Activated CD8-positive, alpha-beta memory T cell treated with anti-CD3 and anti-CD28 coated beads, Interleukin-2, amount 10 ng/mL, durations not matched to agents 7 days and 5 days (primary cell): ENCODE data around the gene TRIM14. TPM values are rescaled to one million over a fixed set of nuclear protein-coding genes. Genes with fewer than 3 reads are reported as not detected.

Experiments used
- ATAC-seq: fragments of 150-1000 bp; cut with Tn5 transposase; one replicate; pipeline ENCODE4 v1.10.0; 2021; ENCODE audit warnings: moderate library complexity
- CTCF ChIA-PET: fragments of 350-600 bp; sonication (Branson Sonifier 250); formaldehyde crosslinking; loops from one replicate; lab custom pipeline; 2021; ENCODE audit warnings: antibody characterized with exemption; lab: Charles Lee
- DNase-seq: peaks from one replicate; pipeline ENCODE4 v3.0.0-alpha.2; 2020
- H3K27ac Mint-ChIP-seq: one replicate; pipeline ENCODE4 v1.8.0; 2021; ENCODE audit warnings: mild to moderate bottlenecking, mixed read lengths
- H3K27me3 Mint-ChIP-seq: one replicate; pipeline ENCODE4 v1.8.0; 2021; ENCODE audit warnings: mixed read lengths
- H3K36me3 Mint-ChIP-seq: one replicate; pipeline ENCODE4 v1.8.0; 2021; ENCODE audit warnings: mild to moderate bottlenecking, mixed read lengths
- H3K4me1 Mint-ChIP-seq: one replicate; pipeline ENCODE4 v1.8.0; 2021; ENCODE audit warnings: mixed read lengths
- H3K4me3 Mint-ChIP-seq: one replicate; pipeline ENCODE4 v1.8.0; 2021; ENCODE audit warnings: mild to moderate bottlenecking, moderate library complexity, mixed read lengths
- H3K9me3 Mint-ChIP-seq: one replicate; pipeline ENCODE4 v1.8.0; 2022; ENCODE audit warnings: low read depth, mixed read lengths
- total RNA-seq, 2 experiments: library from RNA; stranded (reverse); gene quantifications; one replicate each; pipeline ENCODE4 v1.2.3, GENCODE V29; 2021

Gene TRIM14
- total RNA-seq, 2 experiments from 2014 or later: 84.6 to 128 TPM

DNA sequence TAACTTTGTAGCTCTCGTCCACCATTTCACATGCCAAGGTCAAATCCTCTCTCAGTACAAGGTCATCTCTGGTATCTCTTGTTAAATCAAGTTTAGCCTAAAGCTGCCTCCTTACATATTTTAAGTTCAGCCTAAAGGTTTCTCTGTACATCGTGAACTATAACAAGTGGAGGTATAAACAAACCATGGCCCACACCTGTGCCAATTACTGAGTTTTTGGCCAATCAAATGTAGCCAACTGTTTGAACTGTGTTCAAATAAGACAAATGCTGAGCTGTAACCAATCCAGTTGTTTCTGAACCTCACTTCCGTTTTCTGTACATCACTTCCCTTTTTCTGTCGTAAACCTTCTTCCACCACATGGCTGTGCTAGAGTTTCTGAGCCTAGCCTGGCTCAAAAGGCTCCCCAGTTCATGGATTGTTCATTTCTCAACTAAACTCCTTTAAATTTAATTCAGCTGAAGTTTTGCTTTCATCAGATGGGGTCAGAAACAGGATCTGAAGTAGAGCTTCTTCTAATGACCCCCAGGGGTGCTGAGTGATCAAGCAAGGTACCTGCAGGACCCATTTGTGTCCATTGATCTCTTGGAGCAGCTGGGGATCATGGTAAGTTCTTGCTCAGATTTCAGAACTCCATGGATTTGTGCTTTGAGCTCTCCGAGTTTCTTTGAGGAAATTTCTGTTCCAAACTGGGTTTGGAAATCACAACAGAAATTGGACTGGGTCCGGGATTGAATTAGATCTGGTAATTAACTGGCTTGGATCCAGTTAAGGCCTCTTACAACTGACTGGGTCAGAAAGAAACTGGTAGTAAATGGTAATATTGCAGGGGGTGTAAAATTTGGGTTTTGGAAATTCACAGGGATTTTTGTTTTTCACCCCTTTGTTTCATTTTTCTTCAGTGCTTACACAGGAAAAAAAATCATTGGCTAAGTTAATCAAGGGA is 73.5 kb downstream of the TRIM14 start:
- Mint-ChIP-seq H3K4me3 (peak overlapping the region; percentile 83), H3K36me3 (peaks cover 30% of the 10 kb centered on the region), H3K27me3 (no peaks in the 10 kb centered on the region), H3K27ac (peak overlapping the region; percentile 83), H3K4me1 (peaks cover 39% of the 10 kb centered on the region), H3K9me3 (peaks cover 3% of the 10 kb centered on the region)
- DNase-seq (peak; percentile 61), ATAC-seq (peak; percentile 96)
- CTCF ChIA-PET: interaction anchor here (0.7 to 3.5 kb wide), 9 partner anchors 9 to 211 kb away, joined by 3 to 25 read pairs (median 4); partner anchors contain the start of genes NANS and TRMO

- peaks cover 41% of the 10 kb centered on the region for H3K4me1 Mint-ChIP-seq
- no peak for DNase-seq
- peaks cover 26% of the 10 kb centered on the region for H3K36me3 Mint-ChIP-seq
- H3K4me3 Mint-ChIP-seq: no peak overlapping the region
- no peak for ATAC-seq
- CTCF ChIA-PET: interaction anchor here (0.7 to 3.5 kb wide), 3 partner anchors 10 to 122 kb away, joined by 4 to 25 read pairs (median 9); partner anchors contain the start of gene TRMO
- peaks cover 6% of the 10 kb centered on the region for H3K27me3 Mint-ChIP-seq
- peaks cover 3% of the 10 kb centered on the region for H3K9me3 Mint-ChIP-seq
- no peak overlapping the region for H3K27ac Mint-ChIP-seq
Observed at GRCh38 chr9:98043915-98044314, 75.1 kb downstream of the TRIM14 start.

DNA sequence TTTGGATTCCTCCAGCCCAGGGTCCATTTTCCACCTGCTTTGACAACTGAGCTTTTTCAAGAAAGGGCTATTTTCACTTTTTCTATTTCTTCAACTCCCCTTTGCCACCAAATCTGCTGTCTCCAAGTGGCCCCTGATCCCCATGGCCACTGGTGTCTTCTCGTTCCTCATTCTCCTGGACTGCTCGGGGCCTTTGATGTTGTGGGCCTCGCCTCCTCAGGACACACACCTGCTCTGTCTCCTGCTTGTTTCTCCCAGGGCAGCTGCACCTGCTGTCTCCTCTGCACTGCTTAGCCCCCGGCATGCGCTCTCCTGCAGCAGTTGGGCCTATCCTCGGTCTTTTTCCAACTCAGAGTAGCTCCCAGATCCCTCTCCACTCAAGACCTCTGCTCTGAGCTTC is 78.8 kb downstream of the TRIM14 start:
- Mint-ChIP-seq H3K36me3 (peaks cover 3% of the 10 kb centered on the region), H3K9me3 (peaks cover 2% of the 10 kb centered on the region), H3K4me3 (no peak overlapping the region), H3K27me3 (peaks cover 6% of the 10 kb centered on the region), H3K27ac (no peak overlapping the region), H3K4me1 (peaks cover 14% of the 10 kb centered on the region)
- CTCF ChIA-PET: interaction anchor here (2.0 kb wide), 1 partner anchor 118 kb away, joined by 8 read pairs; the partner anchor contains the start of gene TRMO
- DNase-seq (no peak), ATAC-seq (no peak)

DNA sequence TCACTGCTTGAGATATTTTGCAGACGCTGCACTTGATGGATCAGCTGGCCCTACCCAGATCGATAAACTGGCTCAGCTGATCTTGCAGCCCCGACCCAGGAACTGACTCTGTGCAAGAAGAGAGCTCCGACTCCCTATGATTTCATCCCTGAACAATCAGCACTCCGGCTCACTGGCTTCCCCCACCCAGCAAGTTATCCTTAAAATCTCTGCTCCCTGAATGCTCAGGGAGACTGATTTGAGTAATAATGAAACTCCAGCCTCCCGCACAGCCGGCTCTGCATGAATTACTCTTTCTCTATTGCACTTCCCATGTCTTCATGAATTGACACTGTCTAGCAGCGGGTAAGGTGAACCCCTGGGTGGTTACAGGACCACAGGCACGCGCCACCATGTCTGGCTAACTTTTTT is 79.4 kb downstream of the TRIM14 start:
- peaks cover 6% of the 10 kb centered on the region for H3K27me3 Mint-ChIP-seq
- H3K9me3 Mint-ChIP-seq: no peaks in the 10 kb centered on the region
- no peak overlapping the region for H3K27ac Mint-ChIP-seq
- CTCF ChIA-PET: interaction anchor here (2.0 kb wide), 1 partner anchor 117 kb away, joined by 8 read pairs; the partner anchor contains the start of gene TRMO
- no peaks in the 10 kb centered on the region for H3K36me3 Mint-ChIP-seq
- DNase-seq: no peak
- peaks cover 15% of the 10 kb centered on the region for H3K4me1 Mint-ChIP-seq
- ATAC-seq: peak; percentile 40
- no peak overlapping the region for H3K4me3 Mint-ChIP-seq

- ATAC-seq (no peak), DNase-seq (no peak)
- peaks cover 17% of the 10 kb centered on the region for H3K4me1 Mint-ChIP-seq
- no peaks in the 10 kb centered on the region for H3K9me3 Mint-ChIP-seq
- no peak overlapping the region for H3K4me3 Mint-ChIP-seq
- no peak overlapping the region for H3K27ac Mint-ChIP-seq
- CTCF ChIA-PET: interaction anchor here (3.3 kb wide), 1 partner anchor 116 kb away, joined by 18 read pairs; the partner anchor contains the start of gene TRMO
- no peaks in the 10 kb centered on the region for H3K36me3 Mint-ChIP-seq
- peaks cover 6% of the 10 kb centered on the region for H3K27me3 Mint-ChIP-seq
Observed at GRCh38 chr9:98038958-98039357, 80.1 kb downstream of the TRIM14 start.

DNA sequence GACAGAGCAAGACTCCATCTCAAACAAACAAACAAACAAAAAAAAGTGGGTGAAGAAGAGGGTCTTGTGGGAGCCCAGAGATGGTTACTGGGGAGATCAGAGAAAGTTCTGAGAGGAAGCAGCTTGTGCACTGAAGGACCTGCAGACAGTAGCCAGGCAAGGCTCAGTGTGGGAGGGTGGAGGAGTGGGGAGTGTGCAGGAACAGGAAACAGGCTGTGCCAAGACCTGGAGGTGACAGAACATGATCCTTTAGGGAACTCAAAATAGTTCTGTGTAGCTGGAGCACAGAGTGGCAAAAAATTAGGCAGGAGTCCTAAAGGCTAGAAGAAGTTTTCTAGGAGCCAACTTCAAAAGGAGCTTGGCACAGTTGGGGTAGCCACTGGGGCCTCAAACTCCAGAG is 81.7 kb downstream of the TRIM14 start:
- H3K27ac Mint-ChIP-seq: no peak overlapping the region

DNA sequence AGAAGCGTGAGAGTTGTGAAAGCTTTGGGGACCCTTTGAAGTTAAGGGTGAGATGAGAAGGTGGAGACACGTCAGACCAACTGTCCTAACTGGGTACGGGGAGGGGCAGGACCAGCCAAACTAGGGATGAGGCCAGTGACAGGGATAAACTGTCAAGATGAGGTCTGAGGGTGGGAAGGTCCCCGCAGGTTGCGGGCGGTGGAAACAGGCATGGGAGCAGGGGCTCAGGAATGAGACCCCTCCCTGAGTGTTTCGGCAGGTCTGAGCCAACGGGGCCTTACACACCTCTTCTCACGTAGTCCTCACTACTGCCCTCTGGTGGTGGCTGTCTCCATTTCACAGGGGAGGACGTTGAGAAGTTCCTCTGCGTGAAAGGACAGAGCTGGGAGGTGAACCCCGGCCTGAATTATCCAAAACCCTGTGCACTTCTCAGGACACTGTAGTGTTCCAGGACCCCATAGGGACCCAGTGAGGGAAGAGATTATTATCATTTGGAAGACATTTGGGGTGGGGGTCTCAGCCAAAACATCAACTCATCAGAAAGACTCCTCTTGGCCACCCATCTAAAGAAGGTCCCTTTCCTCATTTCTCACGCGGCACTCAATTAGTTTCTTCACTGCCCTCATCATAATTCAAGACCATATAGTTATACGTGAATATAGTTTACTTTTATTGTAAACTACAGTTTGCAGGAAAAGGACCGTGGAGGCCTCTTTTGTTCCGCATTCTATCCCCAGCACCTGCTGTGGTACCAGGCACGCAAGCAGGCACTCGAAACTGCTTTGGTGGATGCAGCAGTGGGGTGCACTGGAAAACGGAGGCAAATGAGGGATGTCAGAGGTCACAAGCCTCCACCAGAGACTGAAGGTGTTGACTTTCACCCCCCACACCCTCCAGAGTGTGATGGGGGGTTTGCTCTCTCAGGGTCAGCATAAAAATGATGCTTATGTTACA is 84.2 kb downstream of the TRIM14 start:
- no peak overlapping the region for H3K27ac Mint-ChIP-seq
- H3K27me3 Mint-ChIP-seq: peaks cover 6% of the 10 kb centered on the region
- DNase-seq: peak; percentile 94
- H3K4me1 Mint-ChIP-seq: peaks cover 14% of the 10 kb centered on the region
- ATAC-seq: peak; percentile 97
- peak overlapping the region; percentile 29 for H3K4me3 Mint-ChIP-seq
- CTCF ChIA-PET: interaction anchor here (0.6 to 3.2 kb wide), 33 partner anchors 9 to 339 kb away, joined by 3 to 28 read pairs (median 4); partner anchors contain the start of genes ANP32B, NANS and TRMO
- H3K36me3 Mint-ChIP-seq: peaks cover 2% of the 10 kb centered on the region
- no peaks in the 10 kb centered on the region for H3K9me3 Mint-ChIP-seq

More for the DNA sequence above, 81.7 kb downstream of the TRIM14 start:
- Mint-ChIP-seq H3K36me3 (no peaks in the 10 kb centered on the region), H3K27me3 (peaks cover 6% of the 10 kb centered on the region), H3K4me3 (no peak overlapping the region), H3K4me1 (peaks cover 18% of the 10 kb centered on the region), H3K9me3 (no peaks in the 10 kb centered on the region)
- DNase-seq (no peak), ATAC-seq (no peak)
- CTCF ChIA-PET: interaction anchor here (1.5 to 3.3 kb wide), 2 partner anchors 15 to 114 kb away, joined by 5 to 18 read pairs; partner anchors contain the start of gene TRMO

DNA sequence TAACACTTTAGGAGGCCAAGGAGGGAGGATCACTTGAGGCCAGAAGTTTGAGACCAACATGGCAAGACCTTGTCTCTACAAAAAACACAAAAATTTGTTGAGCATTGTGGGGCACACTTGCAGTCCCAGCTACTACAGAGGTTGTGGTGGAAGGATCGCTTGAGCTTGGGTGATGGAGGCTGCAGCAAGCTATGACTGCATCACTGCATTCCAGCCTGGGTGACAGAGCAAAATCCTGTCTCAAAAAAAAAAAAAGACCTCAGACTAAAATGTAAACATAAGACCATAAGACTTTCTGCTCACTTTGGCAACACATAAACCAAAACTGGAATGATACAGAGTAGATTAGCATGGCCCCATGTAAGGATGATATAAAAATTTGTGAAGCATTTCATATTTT is 87.1 kb downstream of the TRIM14 start:
- H3K9me3 Mint-ChIP-seq: no peaks in the 10 kb centered on the region
- no peak for DNase-seq
- H3K4me1 Mint-ChIP-seq: peaks cover 10% of the 10 kb centered on the region
- peaks cover 2% of the 10 kb centered on the region for H3K36me3 Mint-ChIP-seq
- CTCF ChIA-PET: interaction anchor here (3.2 kb wide), 1 partner anchor 109 kb away, joined by 28 read pairs; the partner anchor contains the start of gene TRMO
- H3K4me3 Mint-ChIP-seq: no peak overlapping the region
- no peaks in the 10 kb centered on the region for H3K27me3 Mint-ChIP-seq
- H3K27ac Mint-ChIP-seq: no peak overlapping the region
- no peak for ATAC-seq

- peaks cover 4% of the 10 kb centered on the region for H3K36me3 Mint-ChIP-seq
- DNase-seq (no peak), ATAC-seq (no peak)
- no peaks in the 10 kb centered on the region for H3K27me3 Mint-ChIP-seq
- H3K9me3 Mint-ChIP-seq: no peaks in the 10 kb centered on the region
- no peak overlapping the region for H3K27ac Mint-ChIP-seq
- H3K4me3 Mint-ChIP-seq: no peak overlapping the region
- H3K4me1 Mint-ChIP-seq: peaks cover 10% of the 10 kb centered on the region
- CTCF ChIA-PET: no interaction called here
Observed at GRCh38 chr9:98031169-98031568, 87.9 kb downstream of the TRIM14 start.

DNA sequence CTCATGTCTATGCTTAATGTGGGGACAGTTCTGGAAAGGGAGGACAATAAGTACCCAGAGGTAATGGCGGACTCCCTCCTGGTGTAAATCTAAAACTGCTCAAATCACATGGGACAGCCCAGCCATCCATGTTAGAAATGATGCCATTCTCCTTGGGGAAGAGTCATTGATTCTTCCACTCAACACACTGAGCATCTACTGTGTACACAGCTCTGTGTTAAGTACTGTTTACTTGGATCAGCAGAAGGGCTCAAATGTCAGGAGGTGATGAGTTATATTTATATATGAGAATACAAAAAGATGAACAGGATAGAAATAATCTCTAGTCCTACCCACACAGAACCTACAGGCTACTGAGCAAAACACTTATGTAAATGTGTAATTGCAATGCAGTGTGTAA is 94.3 kb downstream of the TRIM14 start:
- CTCF ChIA-PET: interaction anchor here (1.1 kb wide), 1 partner anchor 102 kb away, joined by 3 read pairs; the partner anchor contains the start of gene TRMO
- DNase-seq (no peak), ATAC-seq (no peak)
- Mint-ChIP-seq H3K4me3 (no peak overlapping the region), H3K27me3 (no peaks in the 10 kb centered on the region), H3K36me3 (peaks cover 7% of the 10 kb centered on the region), H3K4me1 (no peaks in the 10 kb centered on the region), H3K9me3 (no peaks in the 10 kb centered on the region), H3K27ac (no peak overlapping the region)

- H3K27ac Mint-ChIP-seq: peak overlapping the region; percentile 35
- CTCF ChIA-PET: interaction anchor here (1.0 kb wide), 1 partner anchor 13 kb away, joined by 5 read pairs; no protein-coding TSS in a partner anchor
Observed at GRCh38 chr9:98022447-98022846, 96.6 kb downstream of the TRIM14 start.

GRCh38 chr9:98021306-98022040 is 97.5 kb downstream of the TRIM14 start:
- DNase-seq (peak; percentile 39), ATAC-seq (no peak)
- H3K4me1 Mint-ChIP-seq: no peaks in the 10 kb centered on the region
- H3K9me3 Mint-ChIP-seq: no peaks in the 10 kb centered on the region
- CTCF ChIA-PET: interaction anchor here (4.1 kb wide), 1 partner anchor 13 kb away, joined by 20 read pairs; no protein-coding TSS in a partner anchor
- no peak overlapping the region for H3K4me3 Mint-ChIP-seq
- H3K27ac Mint-ChIP-seq: no peak overlapping the region
- H3K36me3 Mint-ChIP-seq: peaks cover 22% of the 10 kb centered on the region
- no peaks in the 10 kb centered on the region for H3K27me3 Mint-ChIP-seq

More at GRCh38 chr9:98022447-98022846, 96.6 kb downstream of the TRIM14 start:
- no peak overlapping the region for H3K4me3 Mint-ChIP-seq
- H3K36me3 Mint-ChIP-seq: peaks cover 16% of the 10 kb centered on the region
- no peaks in the 10 kb centered on the region for H3K4me1 Mint-ChIP-seq
- no peaks in the 10 kb centered on the region for H3K9me3 Mint-ChIP-seq
- DNase-seq (peak; percentile 18), ATAC-seq (no peak)
- H3K27me3 Mint-ChIP-seq: no peaks in the 10 kb centered on the region
